KMS-11 (cell line): ENCODE measurements around the gene DHX8.

ENCODE experiments used
- H2AFZ ChIP-seq: fragments of 200-600 bp; sonication (generic); 2 replicates; pipeline ENCODE4 v1.6.1; 2016; ENCODE audit warnings: antibody characterized with exemption, mixed run types, low read depth
- H3K27ac ChIP-seq: fragments of 200-600 bp; sonication (generic); 2 replicates; pipeline ENCODE4 v1.6.1; 2016; ENCODE audit warnings: mild to moderate bottlenecking, mixed run types
- H3K27me3 ChIP-seq: fragments of 200-600 bp; sonication (generic); 2 replicates; pipeline ENCODE4 v1.6.1; 2017; ENCODE audit warnings: mild to moderate bottlenecking, low read depth, mixed run types, moderate library complexity; ENCODE audit not compliant: insufficient read depth
- H3K36me3 ChIP-seq: fragments of 200-600 bp; sonication (generic); 2 replicates; pipeline ENCODE4 v1.6.1; 2017; ENCODE audit warnings: mild to moderate bottlenecking, mixed run types; ENCODE audit not compliant: insufficient read depth
- H3K4me1 ChIP-seq: fragments of 200-600 bp; sonication (generic); 2 replicates; pipeline ENCODE4 v1.6.1; 2016; ENCODE audit warnings: mild to moderate bottlenecking, low read depth, mixed run types; ENCODE audit not compliant: poor library complexity, severe bottlenecking
- H3K4me2 ChIP-seq: fragments of 200-600 bp; sonication (generic); 2 replicates; pipeline ENCODE4 v1.7.0; 2016; ENCODE audit warnings: mild to moderate bottlenecking, mixed run types
- H3K4me3 ChIP-seq: fragments of 200-600 bp; sonication (generic); IDR thresholded peaks from 2 replicates; pipeline ENCODE4 v1.6.1; 2017; ENCODE audit warnings: low read depth, low read length, mixed read lengths; ENCODE audit not compliant: insufficient read depth
- H3K79me2 ChIP-seq: fragments of 200-600 bp; sonication (generic); 2 replicates; pipeline ENCODE4 v1.6.1; 2016; ENCODE audit warnings: low read depth, mixed run types; ENCODE audit not compliant: insufficient read depth
- H3K9ac ChIP-seq: fragments of 200-600 bp; sonication (generic); 2 replicates; pipeline ENCODE4 v1.6.1; 2016; ENCODE audit warnings: mild to moderate bottlenecking, mixed run types
- H4K20me1 ChIP-seq: fragments of 200-600 bp; sonication (generic); 2 replicates; pipeline ENCODE4 v1.6.1; 2016; ENCODE audit warnings: mild to moderate bottlenecking, mixed run types; ENCODE audit not compliant: insufficient read depth
- CTCF ChIP-seq: fragments of 200-600 bp; sonication (generic); conservative IDR thresholded peaks from 2 replicates; pipeline ENCODE4 v1.6.1; 2017; ENCODE audit warnings: low read depth, mild to moderate bottlenecking, antibody characterized with exemption, low read length, moderate library complexity, mixed read lengths

The DHX8 gene

GRCh38 chr17:43530288-43531081 is 46.7 kb downstream of the DHX8 start:
- H3K4me3 ChIP-seq, result no peak overlapping the region
- H3K36me3 ChIP-seq, result no peaks in the 10 kb centered on the region
- H3K27me3 ChIP-seq, result no peaks in the 10 kb centered on the region
- no peak overlapping the region for H3K27ac ChIP-seq
- no peak overlapping the region for H2AFZ ChIP-seq
- no peak overlapping the region for H3K9ac ChIP-seq
- H3K4me1 ChIP-seq, result no peaks in the 10 kb centered on the region
- H3K4me2 ChIP-seq, result no peak overlapping the region
- TF ChIP-seq CTCF, result no peak
- H3K79me2 ChIP-seq, result no peaks in the 10 kb centered on the region
- H4K20me1 ChIP-seq, result no peaks in the 10 kb centered on the region

- Histone ChIP-seq H4K20me1 (no peaks in the 10 kb centered on the region), H3K79me2 (no peaks in the 10 kb centered on the region), H3K4me1 (no peaks in the 10 kb centered on the region), H3K4me2 (no peak overlapping the region), H3K36me3 (no peaks in the 10 kb centered on the region), H2AFZ (no peak overlapping the region), H3K4me3 (no peak overlapping the region), H3K9ac (no peak overlapping the region), H3K27me3 (no peaks in the 10 kb centered on the region), H3K27ac (no peak overlapping the region)
- no peak for TF ChIP-seq CTCF
These were observed 47.3 kb downstream of the DHX8 start for GRCh38 chr17:43531082-43531378.

- no peak overlapping the region for H2AFZ ChIP-seq
- no peaks in the 10 kb centered on the region for H3K36me3 ChIP-seq
- H3K27me3 ChIP-seq, result no peaks in the 10 kb centered on the region
- H3K27ac ChIP-seq, result no peak overlapping the region
- H3K9ac ChIP-seq, result no peak overlapping the region
- H3K4me3 ChIP-seq, result no peak overlapping the region
- no peaks in the 10 kb centered on the region for H3K79me2 ChIP-seq
- no peak overlapping the region for H3K4me2 ChIP-seq
- H4K20me1 ChIP-seq, result no peaks in the 10 kb centered on the region
- TF ChIP-seq CTCF, result no peak
- no peaks in the 10 kb centered on the region for H3K4me1 ChIP-seq
These were observed 48.2 kb downstream of the DHX8 start for GRCh38 chr17:43531955-43532354.

GRCh38 chr17:43532581-43532980 is 48.8 kb downstream of the DHX8 start:
- Histone ChIP-seq H3K4me1 (no peaks in the 10 kb centered on the region), H2AFZ (no peak overlapping the region), H3K27me3 (no peaks in the 10 kb centered on the region)

More at GRCh38 chr17:43532581-43532980, 48.8 kb downstream of the DHX8 start:
- Histone ChIP-seq H3K4me3 (no peak overlapping the region), H3K36me3 (no peaks in the 10 kb centered on the region), H4K20me1 (no peaks in the 10 kb centered on the region), H3K79me2 (no peaks in the 10 kb centered on the region), H3K9ac (no peak overlapping the region), H3K4me2 (no peak overlapping the region), H3K27ac (no peak overlapping the region)
- TF ChIP-seq CTCF, result no peak
